Natural killer cell (primary cell): ENCODE results near the gene NLRP10. TPM values are rescaled to one million over a fixed set of nuclear protein-coding genes. Genes with fewer than 3 reads are reported as not detected.

Experiments
- ATAC-seq, 3 donors: fragments of 150-1000 bp in 2 of 3; fragments of 200-7000 bp in 1 of 3; cut with Tn5 transposase; 1 replicate in 1 of 3; 2 replicates in 2 of 3; pipeline ENCODE4 v1.10.0; 2021; ENCODE audit warnings: mild to moderate bottlenecking in 2 of 3, moderate library complexity in 2 of 3
- DNase-seq, 2 donors: peaks; one replicate each; pipeline versions ENCODE4 v3.0.0 to v3.0.0-alpha.2; 2013 to 2021; ENCODE audit warnings: mixed read lengths in 1 of 2
- H3K27ac ChIP-seq: one replicate; pipeline ENCODE4 v1.5.1; 2013; ENCODE audit warnings: mild to moderate bottlenecking, low read length
- H3K27me3 ChIP-seq: one replicate; pipeline ENCODE4 v1.6.1; 2013; ENCODE audit warnings: low read length; ENCODE audit not compliant: control insufficient read depth, insufficient read depth
- H3K36me3 ChIP-seq: one replicate; pipeline ENCODE4 v1.6.1; 2013; ENCODE audit warnings: low read length; ENCODE audit not compliant: control insufficient read depth, insufficient read depth
- H3K4me1 ChIP-seq: one replicate; pipeline ENCODE4 v1.6.1; 2013; ENCODE audit warnings: low read length; ENCODE audit not compliant: control insufficient read depth, insufficient read depth
- H3K4me3 ChIP-seq: one replicate; pipeline ENCODE4 v1.5.1; 2013; ENCODE audit warnings: low read length
- H3K9me3 ChIP-seq: one replicate; pipeline ENCODE4 v1.6.1; 2013; ENCODE audit warnings: low read length; ENCODE audit not compliant: control insufficient read depth, insufficient read depth
- H3K27ac Mint-ChIP-seq, 2 donors: one replicate each; pipeline ENCODE4 v1.8.0; 2022; ENCODE audit warnings: mild to moderate bottlenecking in 2 of 2, mixed read lengths in 2 of 2, moderate library complexity in 1 of 2
- H3K27me3 Mint-ChIP-seq, 2 donors: one replicate each; pipeline ENCODE4 v1.8.0; 2022; ENCODE audit warnings: low read depth in 2 of 2, mixed read lengths in 2 of 2
- H3K36me3 Mint-ChIP-seq: one replicate; pipeline ENCODE4 v1.8.0; 2022; ENCODE audit warnings: mixed read lengths
- H3K4me1 Mint-ChIP-seq, 2 donors: one replicate each; pipeline ENCODE4 v1.8.0; 2022; ENCODE audit warnings: mixed read lengths in 2 of 2
- H3K4me3 Mint-ChIP-seq: one replicate; pipeline ENCODE4 v1.8.0; 2022; ENCODE audit warnings: mild to moderate bottlenecking, moderate library complexity, mixed read lengths
- H3K9me3 Mint-ChIP-seq, 2 donors: one replicate each; pipeline ENCODE4 v1.8.0; 2022; ENCODE audit warnings: mixed read lengths in 2 of 2
- WGBS: methylation state at CpG from one replicate; pipeline ENCODE4 v1.1.7; 2013; ENCODE audit warnings: missing lambda C conversion rate; ENCODE audit not compliant: insufficient coverage; 5-methylcytosine and 5-hydroxymethylcytosine counted together
- intact Hi-C: fragments of 100-400 bp; cut with micrococcal nuclease; formaldehyde crosslinking; loops from one replicate; pipeline ENCODE4 v1.14.2; 2022
- total RNA-seq, 4 donors: library from RNA; stranded (reverse); fragments of 120-200 nt in 1 of 4; gene quantifications; one replicate each; pipeline versions ENCODE4 v1.2.3 to v1.2.4, GENCODE V29; 2013 to 2022
- TF ChIP-seq, protein P1 (sequence below): fragments of 200-600 bp; IDR thresholded peaks from one replicate; pipeline ENCODE4 v1.8.0; 2022; ENCODE audit warnings: antibody characterized with exemption

The NLRP10 gene
- total RNA-seq, 3 donors from 2014 or later (not counting 1 experiment from before 2014, with no cell fraction given) = not detected

- Mint-ChIP-seq H3K27ac (no peak overlapping the region), H3K9me3 (no peaks in the 10 kb centered on the region), H3K4me3 (no peak overlapping the region), H3K27me3 (peaks cover 0 to 8% of the 10 kb centered on the region in 2 donors), H3K36me3 (no peaks in the 10 kb centered on the region), H3K4me1 (no peaks in the 10 kb centered on the region)
- Histone ChIP-seq H3K27me3 (peaks cover 2% of the 10 kb centered on the region), H3K4me3 (no peak overlapping the region), H3K36me3 (no peaks in the 10 kb centered on the region), H3K4me1 (no peaks in the 10 kb centered on the region), H3K9me3 (no peaks in the 10 kb centered on the region), H3K27ac (no peak overlapping the region)
- TF ChIP-seq, protein P1, sequence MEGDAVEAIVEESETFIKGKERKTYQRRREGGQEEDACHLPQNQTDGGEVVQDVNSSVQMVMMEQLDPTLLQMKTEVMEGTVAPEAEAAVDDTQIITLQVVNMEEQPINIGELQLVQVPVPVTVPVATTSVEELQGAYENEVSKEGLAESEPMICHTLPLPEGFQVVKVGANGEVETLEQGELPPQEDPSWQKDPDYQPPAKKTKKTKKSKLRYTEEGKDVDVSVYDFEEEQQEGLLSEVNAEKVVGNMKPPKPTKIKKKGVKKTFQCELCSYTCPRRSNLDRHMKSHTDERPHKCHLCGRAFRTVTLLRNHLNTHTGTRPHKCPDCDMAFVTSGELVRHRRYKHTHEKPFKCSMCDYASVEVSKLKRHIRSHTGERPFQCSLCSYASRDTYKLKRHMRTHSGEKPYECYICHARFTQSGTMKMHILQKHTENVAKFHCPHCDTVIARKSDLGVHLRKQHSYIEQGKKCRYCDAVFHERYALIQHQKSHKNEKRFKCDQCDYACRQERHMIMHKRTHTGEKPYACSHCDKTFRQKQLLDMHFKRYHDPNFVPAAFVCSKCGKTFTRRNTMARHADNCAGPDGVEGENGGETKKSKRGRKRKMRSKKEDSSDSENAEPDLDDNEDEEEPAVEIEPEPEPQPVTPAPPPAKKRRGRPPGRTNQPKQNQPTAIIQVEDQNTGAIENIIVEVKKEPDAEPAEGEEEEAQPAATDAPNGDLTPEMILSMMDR = no peak
- DNase-seq (no peak), ATAC-seq (no peak)
- intact Hi-C loops = no loop called here
- 0% methylated on average over 1 of the region's 1 CpG for WGBS
Measured at GRCh38 chr11:7936615-7937014, 28.6 kb downstream of the NLRP10 start.

DNA sequence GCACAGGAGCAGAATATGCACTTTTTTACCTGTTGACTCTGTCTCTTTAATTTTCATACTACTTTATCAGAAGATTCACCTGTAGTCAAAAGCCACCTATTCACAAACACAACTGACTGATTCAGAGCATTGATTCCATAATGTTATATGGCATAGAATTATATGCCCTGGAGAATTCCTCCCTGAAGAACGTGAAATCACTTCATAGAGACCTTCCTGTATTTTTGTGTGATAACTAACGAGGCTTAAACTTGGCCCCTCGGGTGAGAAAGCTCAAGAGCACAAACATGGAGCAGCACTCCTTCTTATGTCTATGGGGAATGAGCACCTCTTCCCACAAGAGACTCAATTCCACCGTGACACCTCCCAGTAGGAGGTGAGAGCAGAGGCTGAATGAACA, 34.1 kb downstream of the NLRP10 start, which contains the start of gene OR10A6:
Gene OR10A6, minus strand, starts transcription at position 101 of the 400 bp plus-strand sequence. CDS start 2,606 bp downstream, outside the sequence.
- no peak for DNase-seq
- H3K27me3 ChIP-seq = peaks cover 2% of the 10 kb centered on the region
- Mint-ChIP-seq H3K27me3 (peaks cover 4 to 6% of the 10 kb centered on the region in 2 donors), H3K4me1 (no peaks in the 10 kb centered on the region), H3K9me3 (no peaks in the 10 kb centered on the region), H3K36me3 (no peaks in the 10 kb centered on the region), H3K27ac (no peak within 1 kb of the TSS), H3K4me3 (no peak within 1 kb of the TSS)
- H3K4me3 ChIP-seq = no peak within 1 kb of the TSS
- TF ChIP-seq, protein P1 = no peak
- no peaks in the 10 kb centered on the region for H3K36me3 ChIP-seq
- intact Hi-C loops = no loop called here
- no peak within 1 kb of the TSS for H3K27ac ChIP-seq
- no peaks in the 10 kb centered on the region for H3K4me1 ChIP-seq
- H3K9me3 ChIP-seq = no peaks in the 10 kb centered on the region
- no peak for ATAC-seq
- 90% methylated on average over 4 of the region's 4 CpGs for WGBS

- ATAC-seq (no peak), DNase-seq (no peak)
- H3K4me1 ChIP-seq = no peaks in the 10 kb centered on the region
- Mint-ChIP-seq H3K36me3 (no peaks in the 10 kb centered on the region), H3K4me1 (no peaks in the 10 kb centered on the region), H3K9me3 (no peaks in the 10 kb centered on the region), H3K4me3 (no peak overlapping the region), H3K27ac (no peak overlapping the region), H3K27me3 (peaks cover 6 to 8% of the 10 kb centered on the region in 2 donors)
- H3K36me3 ChIP-seq = no peaks in the 10 kb centered on the region
- WGBS = 86% methylated on average over 6 of the region's 6 CpGs
- TF ChIP-seq, protein P1 = no peak
- H3K27me3 ChIP-seq = peaks cover 2% of the 10 kb centered on the region
- no peak overlapping the region for H3K27ac ChIP-seq
- intact Hi-C loops = no loop called here
- H3K4me3 ChIP-seq = no peak overlapping the region
- H3K9me3 ChIP-seq = no peaks in the 10 kb centered on the region
Measured at GRCh38 chr11:7927635-7928034, 37.6 kb downstream of the NLRP10 start.

DNA sequence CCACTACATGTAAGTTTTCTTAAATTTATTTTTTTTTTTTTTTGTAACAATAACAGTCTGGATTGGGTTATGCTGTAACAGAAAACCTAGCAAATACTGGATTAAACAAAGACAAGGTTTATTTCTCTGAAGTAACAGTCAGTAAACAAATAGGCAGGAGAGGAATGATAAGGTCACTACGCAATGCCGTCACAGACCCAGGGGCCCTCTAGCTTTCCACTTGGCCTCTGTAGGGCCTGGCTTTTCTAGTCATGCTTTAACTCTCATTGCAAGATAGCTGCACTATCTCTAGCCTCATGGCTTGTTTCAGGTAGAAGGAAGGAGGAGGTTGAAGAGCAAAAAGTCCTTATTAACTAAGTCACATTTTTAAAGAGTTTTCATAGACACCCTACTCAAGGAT, 40.7 kb downstream of the NLRP10 start:
- TF ChIP-seq, protein P1 = no peak
- no peaks in the 10 kb centered on the region for H3K27me3 ChIP-seq
- Mint-ChIP-seq H3K4me3 (no peak overlapping the region), H3K9me3 (no peaks in the 10 kb centered on the region), H3K27ac (no peak overlapping the region), H3K27me3 (peaks cover 0 to 8% of the 10 kb centered on the region in 2 donors), H3K36me3 (no peaks in the 10 kb centered on the region), H3K4me1 (no peaks in the 10 kb centered on the region)
- H3K9me3 ChIP-seq = no peaks in the 10 kb centered on the region
- WGBS = 100% methylated on average over 2 of the region's 2 CpGs
- H3K27ac ChIP-seq = no peak overlapping the region
- no peaks in the 10 kb centered on the region for H3K4me1 ChIP-seq
- intact Hi-C loops = no loop called here
- no peak overlapping the region for H3K4me3 ChIP-seq
- H3K36me3 ChIP-seq = no peaks in the 10 kb centered on the region
- no peak for DNase-seq
- ATAC-seq = no peak
